ENCODE measurements around the gene TOMM70. TPM values are rescaled to one million over a fixed set of nuclear protein-coding genes. Genes with fewer than 3 reads are reported as not detected.

TOMM70 gene
- total and polyA plus RNA-seq, 2 of the 13 experiments (the other 11 are each of a cell fraction or from before 2014, with no cell fraction given), result 27.0 to 77.2 TPM

DNA sequence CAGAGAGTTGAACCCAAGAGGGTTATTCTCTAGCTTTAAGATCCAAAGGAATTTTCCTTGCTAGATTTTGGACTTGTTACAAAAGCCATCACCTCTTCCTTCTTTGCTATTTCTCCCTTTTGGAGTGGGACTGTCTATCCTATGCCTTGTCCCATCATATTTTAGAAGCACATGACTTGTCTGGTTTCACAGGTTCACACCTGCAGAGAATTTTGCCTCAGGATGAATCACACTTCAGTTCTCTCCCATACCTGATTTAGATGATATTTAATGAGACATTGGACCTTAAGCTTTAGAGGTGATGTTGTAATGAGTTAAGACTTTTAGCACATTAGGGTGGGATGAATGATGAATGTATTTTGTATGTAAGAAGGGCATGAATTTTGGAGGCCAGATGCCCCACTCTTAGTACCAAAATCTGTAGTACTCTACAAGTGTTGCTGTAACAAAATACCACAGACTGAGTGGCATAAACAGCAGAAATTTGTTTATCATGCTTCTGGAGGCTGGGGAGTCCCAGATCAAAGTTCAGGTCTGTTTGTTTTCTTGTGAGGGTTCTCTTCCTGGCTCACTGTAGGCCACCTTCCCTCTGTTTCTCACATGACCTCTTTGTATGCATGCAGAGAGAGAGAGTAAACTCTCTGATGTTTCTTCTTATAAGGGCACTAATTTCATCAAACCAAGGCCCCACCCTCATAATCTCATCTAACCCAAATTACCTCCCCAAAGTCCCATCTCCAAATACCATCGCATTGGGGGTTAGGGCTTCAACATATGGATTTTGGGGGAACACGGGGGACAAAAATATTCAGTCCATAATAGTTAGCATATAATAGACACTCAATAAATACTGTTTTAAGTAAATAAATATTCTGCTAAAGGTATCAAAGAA lies 10.4 kb upstream of the TOMM70 start (continued):
- TF ChIP-seq, protein P1, sequence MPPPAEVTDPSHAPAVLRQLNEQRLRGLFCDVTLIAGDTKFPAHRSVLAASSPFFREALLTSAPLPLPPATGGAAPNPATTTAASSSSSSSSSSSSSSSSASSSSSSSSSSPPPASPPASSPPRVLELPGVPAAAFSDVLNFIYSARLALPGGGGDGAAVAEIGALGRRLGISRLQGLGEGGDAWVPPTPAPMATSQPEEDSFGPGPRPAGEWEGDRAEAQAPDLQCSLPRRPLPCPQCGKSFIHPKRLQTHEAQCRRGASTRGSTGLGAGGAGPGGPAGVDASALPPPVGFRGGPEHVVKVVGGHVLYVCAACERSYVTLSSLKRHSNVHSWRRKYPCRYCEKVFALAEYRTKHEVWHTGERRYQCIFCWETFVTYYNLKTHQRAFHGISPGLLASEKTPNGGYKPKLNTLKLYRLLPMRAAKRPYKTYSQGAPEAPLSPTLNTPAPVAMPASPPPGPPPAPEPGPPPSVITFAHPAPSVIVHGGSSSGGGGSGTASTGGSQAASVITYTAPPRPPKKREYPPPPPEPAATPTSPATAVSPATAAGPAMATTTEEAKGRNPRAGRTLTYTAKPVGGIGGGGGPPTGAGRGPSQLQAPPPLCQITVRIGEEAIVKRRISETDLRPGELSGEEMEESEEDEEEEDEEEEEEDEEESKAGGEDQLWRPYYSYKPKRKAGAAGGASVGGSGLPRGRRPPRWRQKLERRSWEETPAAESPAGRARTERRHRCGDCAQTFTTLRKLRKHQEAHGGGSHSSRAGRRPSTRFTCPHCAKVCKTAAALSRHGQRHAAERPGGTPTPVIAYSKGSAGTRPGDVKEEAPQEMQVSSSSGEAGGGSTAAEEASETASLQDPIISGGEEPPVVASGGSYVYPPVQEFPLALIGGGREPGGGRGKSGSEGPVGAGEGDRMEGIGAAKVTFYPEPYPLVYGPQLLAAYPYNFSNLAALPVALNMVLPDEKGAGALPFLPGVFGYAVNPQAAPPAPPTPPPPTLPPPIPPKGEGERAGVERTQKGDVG (CRISPR knock-in tag; IDR thresholded peaks at IDR 0.05; ENCODE audit: borderline replicate concordance), result no peak
- TF ChIP-seq FOXO1 (CRISPR knock-in tag; IDR thresholded peaks at IDR 0.05) (peak; percentile 55; the same call in 1 of the 2 replicates), HNRNPK (IDR thresholded peaks at IDR 0.05; ENCODE audit: low read depth, low read length, poor library complexity, severe bottlenecking) (no peak), ZNF780A (CRISPR knock-in tag; IDR thresholded peaks at IDR 0.05) (no peak), RCOR2 (CRISPR knock-in tag; IDR thresholded peaks at IDR 0.05) (0 out of 2 replicates have a peak, but pooled peaks have one; percentile 24)
- TF ChIP-seq, protein P2, sequence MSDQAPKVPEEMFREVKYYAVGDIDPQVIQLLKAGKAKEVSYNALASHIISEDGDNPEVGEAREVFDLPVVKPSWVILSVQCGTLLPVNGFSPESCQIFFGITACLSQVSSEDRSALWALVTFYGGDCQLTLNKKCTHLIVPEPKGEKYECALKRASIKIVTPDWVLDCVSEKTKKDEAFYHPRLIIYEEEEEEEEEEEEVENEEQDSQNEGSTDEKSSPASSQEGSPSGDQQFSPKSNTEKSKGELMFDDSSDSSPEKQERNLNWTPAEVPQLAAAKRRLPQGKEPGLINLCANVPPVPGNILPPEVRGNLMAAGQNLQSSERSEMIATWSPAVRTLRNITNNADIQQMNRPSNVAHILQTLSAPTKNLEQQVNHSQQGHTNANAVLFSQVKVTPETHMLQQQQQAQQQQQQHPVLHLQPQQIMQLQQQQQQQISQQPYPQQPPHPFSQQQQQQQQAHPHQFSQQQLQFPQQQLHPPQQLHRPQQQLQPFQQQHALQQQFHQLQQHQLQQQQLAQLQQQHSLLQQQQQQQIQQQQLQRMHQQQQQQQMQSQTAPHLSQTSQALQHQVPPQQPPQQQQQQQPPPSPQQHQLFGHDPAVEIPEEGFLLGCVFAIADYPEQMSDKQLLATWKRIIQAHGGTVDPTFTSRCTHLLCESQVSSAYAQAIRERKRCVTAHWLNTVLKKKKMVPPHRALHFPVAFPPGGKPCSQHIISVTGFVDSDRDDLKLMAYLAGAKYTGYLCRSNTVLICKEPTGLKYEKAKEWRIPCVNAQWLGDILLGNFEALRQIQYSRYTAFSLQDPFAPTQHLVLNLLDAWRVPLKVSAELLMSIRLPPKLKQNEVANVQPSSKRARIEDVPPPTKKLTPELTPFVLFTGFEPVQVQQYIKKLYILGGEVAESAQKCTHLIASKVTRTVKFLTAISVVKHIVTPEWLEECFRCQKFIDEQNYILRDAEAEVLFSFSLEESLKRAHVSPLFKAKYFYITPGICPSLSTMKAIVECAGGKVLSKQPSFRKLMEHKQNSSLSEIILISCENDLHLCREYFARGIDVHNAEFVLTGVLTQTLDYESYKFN (CRISPR knock-in tag; conservative IDR thresholded peaks at IDR 0.05), result peak; percentile 80
- TF ChIP-seq, protein P3, sequence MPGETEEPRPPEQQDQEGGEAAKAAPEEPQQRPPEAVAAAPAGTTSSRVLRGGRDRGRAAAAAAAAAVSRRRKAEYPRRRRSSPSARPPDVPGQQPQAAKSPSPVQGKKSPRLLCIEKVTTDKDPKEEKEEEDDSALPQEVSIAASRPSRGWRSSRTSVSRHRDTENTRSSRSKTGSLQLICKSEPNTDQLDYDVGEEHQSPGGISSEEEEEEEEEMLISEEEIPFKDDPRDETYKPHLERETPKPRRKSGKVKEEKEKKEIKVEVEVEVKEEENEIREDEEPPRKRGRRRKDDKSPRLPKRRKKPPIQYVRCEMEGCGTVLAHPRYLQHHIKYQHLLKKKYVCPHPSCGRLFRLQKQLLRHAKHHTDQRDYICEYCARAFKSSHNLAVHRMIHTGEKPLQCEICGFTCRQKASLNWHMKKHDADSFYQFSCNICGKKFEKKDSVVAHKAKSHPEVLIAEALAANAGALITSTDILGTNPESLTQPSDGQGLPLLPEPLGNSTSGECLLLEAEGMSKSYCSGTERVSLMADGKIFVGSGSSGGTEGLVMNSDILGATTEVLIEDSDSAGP (CRISPR knock-in tag; IDR thresholded peaks at IDR 0.05; ENCODE audit: borderline replicate concordance), result no peak
